Mesothelial cell of epicardium (in vitro differentiated cells): Measurements from ENCODE around the gene IFIT1. TPM values are rescaled to one million over a fixed set of nuclear protein-coding genes. Genes with fewer than 3 reads are reported as not detected.

ENCODE experiments used
- DNase-seq, 2 experiments: peaks; one replicate each; pipeline ENCODE4 v3.0.0; 2021; ENCODE audit warnings: low spot score in 2 of 2; ENCODE audit not compliant: unreplicated experiment in 2 of 2
- H3K27ac Mint-ChIP-seq: 2 replicates; pipeline ENCODE4 v1.8.0; 2021; ENCODE audit warnings: mixed read lengths
- H3K27me3 Mint-ChIP-seq: 2 replicates; pipeline ENCODE4 v1.8.0; 2021; ENCODE audit warnings: low read depth, mixed read lengths
- H3K36me3 Mint-ChIP-seq: 2 replicates; pipeline ENCODE4 v1.8.0; 2021; ENCODE audit warnings: mixed read lengths
- H3K4me1 Mint-ChIP-seq: 2 replicates; pipeline ENCODE4 v1.8.0; 2021; ENCODE audit warnings: mixed read lengths
- H3K4me3 Mint-ChIP-seq: 2 replicates; pipeline ENCODE4 v1.8.0; 2021; ENCODE audit warnings: mild to moderate bottlenecking, moderate library complexity, mixed read lengths
- H3K9me3 Mint-ChIP-seq: 2 replicates; pipeline ENCODE4 v1.8.0; 2021; ENCODE audit warnings: mixed read lengths
- total RNA-seq: library from RNA; stranded (reverse); gene quantifications from 3 replicates; pipeline ENCODE4 v1.2.1, GENCODE V29; 2021
- TF ChIP-seq, protein P1 (sequence below): fragments of 200-600 bp; sonication (generic); IDR thresholded peaks from one replicate; pipeline ENCODE4 v1.5.0; 2021; ENCODE audit warnings: antibody characterized with exemption; ENCODE audit not compliant: unreplicated experiment

IFIT1 gene, protein sequence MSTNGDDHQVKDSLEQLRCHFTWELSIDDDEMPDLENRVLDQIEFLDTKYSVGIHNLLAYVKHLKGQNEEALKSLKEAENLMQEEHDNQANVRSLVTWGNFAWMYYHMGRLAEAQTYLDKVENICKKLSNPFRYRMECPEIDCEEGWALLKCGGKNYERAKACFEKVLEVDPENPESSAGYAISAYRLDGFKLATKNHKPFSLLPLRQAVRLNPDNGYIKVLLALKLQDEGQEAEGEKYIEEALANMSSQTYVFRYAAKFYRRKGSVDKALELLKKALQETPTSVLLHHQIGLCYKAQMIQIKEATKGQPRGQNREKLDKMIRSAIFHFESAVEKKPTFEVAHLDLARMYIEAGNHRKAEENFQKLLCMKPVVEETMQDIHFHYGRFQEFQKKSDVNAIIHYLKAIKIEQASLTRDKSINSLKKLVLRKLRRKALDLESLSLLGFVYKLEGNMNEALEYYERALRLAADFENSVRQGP
- 34.5 to 44.1 TPM (median 35.4 TPM) in 3 replicates for total RNA-seq

DNA sequence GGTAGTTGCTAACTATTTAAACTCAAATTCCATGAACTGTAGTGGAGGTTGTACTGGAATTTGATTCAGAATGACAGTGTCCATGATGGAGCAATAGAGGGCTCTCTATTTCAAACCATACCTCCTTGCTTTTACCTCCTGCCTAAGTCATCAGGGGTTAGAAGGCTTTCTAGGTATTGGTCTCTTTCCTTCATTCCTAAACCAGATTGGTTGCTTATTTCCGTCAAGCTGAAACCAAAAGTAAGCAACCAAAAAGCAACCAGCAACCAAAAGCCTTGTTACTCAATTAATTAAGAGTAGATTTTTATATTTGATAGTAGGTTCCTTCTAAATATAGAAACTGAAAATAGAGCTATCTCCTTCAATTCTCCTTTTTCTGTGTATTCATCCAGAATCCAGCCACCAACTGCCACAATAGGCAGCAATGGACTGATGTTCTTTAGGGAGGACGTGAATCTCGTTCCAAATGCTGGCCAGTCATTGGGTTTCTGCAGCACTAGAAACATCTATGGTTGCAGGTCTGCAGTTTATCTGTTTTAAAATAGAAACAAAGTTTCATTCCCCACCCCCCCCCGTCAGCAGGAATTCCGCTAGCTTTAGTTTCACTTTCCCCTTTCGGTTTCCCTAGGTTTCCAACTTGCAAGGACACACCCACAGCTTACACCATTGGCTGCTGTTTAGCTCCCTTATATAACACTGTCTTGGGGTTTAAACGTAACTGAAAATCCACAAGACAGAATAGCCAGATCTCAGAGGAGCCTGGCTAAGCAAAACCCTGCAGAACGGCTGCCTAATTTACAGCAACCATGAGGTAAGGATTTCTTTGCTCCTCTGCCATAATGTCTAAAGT, at the start of gene IFIT1:
Gene IFIT1 (plus strand): TSS at position 717 of the 850 bp plus-strand sequence. CDS start 90 bp downstream, at position 807.
- no peaks in the 10 kb centered on the region for H3K27me3 Mint-ChIP-seq
- H3K9me3 Mint-ChIP-seq, result peaks cover 8% of the 10 kb centered on the region
- peaks cover 31% of the 10 kb centered on the region for H3K4me1 Mint-ChIP-seq
- peak within 1 kb of the TSS; percentile 74 for H3K4me3 Mint-ChIP-seq
- peaks cover 14% of the 10 kb centered on the region for H3K36me3 Mint-ChIP-seq
- DNase-seq, result no peak
- TF ChIP-seq, protein P1, sequence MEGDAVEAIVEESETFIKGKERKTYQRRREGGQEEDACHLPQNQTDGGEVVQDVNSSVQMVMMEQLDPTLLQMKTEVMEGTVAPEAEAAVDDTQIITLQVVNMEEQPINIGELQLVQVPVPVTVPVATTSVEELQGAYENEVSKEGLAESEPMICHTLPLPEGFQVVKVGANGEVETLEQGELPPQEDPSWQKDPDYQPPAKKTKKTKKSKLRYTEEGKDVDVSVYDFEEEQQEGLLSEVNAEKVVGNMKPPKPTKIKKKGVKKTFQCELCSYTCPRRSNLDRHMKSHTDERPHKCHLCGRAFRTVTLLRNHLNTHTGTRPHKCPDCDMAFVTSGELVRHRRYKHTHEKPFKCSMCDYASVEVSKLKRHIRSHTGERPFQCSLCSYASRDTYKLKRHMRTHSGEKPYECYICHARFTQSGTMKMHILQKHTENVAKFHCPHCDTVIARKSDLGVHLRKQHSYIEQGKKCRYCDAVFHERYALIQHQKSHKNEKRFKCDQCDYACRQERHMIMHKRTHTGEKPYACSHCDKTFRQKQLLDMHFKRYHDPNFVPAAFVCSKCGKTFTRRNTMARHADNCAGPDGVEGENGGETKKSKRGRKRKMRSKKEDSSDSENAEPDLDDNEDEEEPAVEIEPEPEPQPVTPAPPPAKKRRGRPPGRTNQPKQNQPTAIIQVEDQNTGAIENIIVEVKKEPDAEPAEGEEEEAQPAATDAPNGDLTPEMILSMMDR, result no peak
- peak within 1 kb of the TSS; percentile 98 for H3K27ac Mint-ChIP-seq

DNA sequence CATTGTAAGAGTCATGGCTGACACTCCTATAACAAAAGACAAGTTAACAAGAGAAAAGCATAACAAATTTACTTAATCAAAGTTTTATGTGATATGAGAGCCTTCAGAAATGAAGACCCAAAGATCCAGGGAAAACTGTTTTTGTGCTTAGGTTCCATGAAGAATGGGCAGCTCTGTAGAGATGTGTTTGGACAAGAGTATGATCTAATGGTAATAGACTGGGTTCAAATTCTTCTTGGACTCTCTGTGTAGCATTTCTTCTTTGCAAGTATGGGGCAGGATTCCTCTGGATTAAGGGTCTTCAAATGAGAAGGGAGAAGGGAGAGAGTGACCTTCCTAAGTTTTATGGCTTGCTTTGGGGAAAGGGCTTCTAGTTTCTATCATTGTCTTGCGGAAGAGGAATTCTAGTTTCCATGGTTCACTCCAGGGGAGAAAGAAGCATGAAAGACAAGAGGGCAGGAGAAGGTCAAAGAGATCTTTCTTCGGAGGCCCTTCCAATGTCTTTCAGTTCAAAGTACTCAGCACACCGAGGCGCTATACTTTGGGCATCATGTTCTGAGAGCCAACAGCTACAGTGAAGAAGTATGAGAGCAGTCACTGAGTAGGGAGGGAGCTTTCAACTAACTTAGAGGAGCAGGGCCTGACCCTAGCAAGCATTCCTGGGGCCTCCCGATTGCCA, 49.2 kb upstream of the IFIT1 start:
- Mint-ChIP-seq H3K9me3 (peaks cover 8% of the 10 kb centered on the region), H3K27me3 (no peaks in the 10 kb centered on the region), H3K36me3 (peaks cover 21% of the 10 kb centered on the region), H3K4me3 (no peak overlapping the region), H3K27ac (peak overlapping the region; percentile 9), H3K4me1 (peaks cover 37% of the 10 kb centered on the region)
- no peak for DNase-seq
- TF ChIP-seq, protein P1, result no peak

DNA sequence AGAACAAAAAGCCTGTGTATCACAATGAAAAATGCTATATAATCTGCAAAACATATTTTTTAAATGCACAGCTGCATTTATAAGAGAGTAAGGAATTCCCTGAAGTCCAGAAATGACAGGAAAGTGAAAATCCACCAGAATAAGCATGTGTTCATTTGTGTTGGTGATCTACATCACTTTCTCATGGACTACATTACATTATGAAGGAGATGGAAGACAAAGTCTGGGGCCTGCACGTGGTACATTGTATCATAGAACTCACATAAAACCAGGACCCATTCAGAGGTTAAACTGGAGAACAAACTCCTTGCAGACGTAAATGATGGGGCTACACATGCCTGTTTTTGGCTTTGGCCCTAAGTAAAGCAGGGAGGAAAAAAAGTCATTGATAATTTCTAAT, 48.3 kb upstream of the IFIT1 start:
- Mint-ChIP-seq H3K4me3 (no peak overlapping the region), H3K27me3 (no peaks in the 10 kb centered on the region), H3K9me3 (no peaks in the 10 kb centered on the region), H3K4me1 (peaks cover 46% of the 10 kb centered on the region), H3K27ac (peak overlapping the region; percentile 68), H3K36me3 (peaks cover 12% of the 10 kb centered on the region)
- no peak for DNase-seq
- TF ChIP-seq, protein P1, result no peak

DNA sequence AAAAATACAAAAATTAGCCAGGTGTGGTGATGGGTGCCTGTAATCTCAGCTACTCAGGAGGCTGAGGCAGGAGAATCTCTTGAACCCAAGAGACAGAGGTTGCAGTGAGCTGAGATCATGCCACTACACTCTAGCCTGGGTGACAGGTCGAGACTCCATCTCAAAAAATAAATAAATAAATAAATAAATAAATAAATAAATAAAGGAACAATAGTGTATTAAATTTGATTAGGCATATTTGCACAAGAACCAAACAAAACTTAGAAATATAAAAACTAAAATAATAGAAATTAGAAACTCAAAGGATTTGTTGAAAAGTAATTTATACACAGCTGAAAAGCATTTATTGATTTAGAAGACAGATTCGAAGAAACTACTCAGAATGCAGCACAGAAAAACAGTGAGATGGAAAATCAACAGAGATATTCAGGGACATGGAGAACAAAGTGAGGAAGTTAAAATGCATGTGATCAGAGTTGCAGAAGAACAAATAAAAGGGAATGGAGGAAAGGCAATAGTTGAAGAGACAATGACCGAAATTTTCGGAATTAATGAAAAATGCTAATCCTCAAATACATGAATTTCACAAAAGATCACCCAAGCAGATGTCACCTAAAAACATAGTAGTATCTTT, 46.9 kb upstream of the IFIT1 start:
- TF ChIP-seq, protein P1, result no peak
- H3K36me3 Mint-ChIP-seq, result peaks cover 3% of the 10 kb centered on the region
- no peak overlapping the region for H3K27ac Mint-ChIP-seq
- no peaks in the 10 kb centered on the region for H3K9me3 Mint-ChIP-seq
- H3K4me1 Mint-ChIP-seq, result peaks cover 57% of the 10 kb centered on the region
- no peak for DNase-seq
- no peaks in the 10 kb centered on the region for H3K27me3 Mint-ChIP-seq
- no peak overlapping the region for H3K4me3 Mint-ChIP-seq
